NCI-H146 treated with DMSO at 0.1 percent for 48 hours (cell line): ENCODE measurements around the gene CYSLTR2.
"Not testable (repeated sequence)": the region's sequence is repeated elsewhere in the genome, so short reads cannot be mapped to it uniquely, and the experiment has no call there.

Experiments used
- DNase-seq: peaks from one replicate; lab custom pipeline; 2025; ENCODE audit not compliant: unreplicated experiment; lab: John Stamatoyannopoulos, UW

Gene CYSLTR2

DNA sequence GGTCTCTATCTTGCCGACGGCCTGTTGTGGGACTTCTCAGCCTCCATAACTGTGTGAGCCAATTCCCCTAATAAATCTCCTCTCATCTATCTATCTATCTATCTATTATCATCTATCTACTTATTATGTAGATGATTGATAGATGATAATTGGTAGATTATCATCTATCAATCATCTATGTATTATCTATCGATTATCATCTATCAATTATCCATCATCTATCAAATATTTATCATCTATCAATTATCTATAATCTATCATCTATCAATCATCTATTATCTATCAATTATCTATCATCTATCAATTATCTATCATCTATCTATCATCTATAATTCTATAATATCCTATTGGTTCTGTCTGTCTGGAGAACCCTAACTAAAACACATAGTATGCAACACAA lies 33.5 kb downstream of the CYSLTR2 start:
- DNase-seq: no peak

DNA sequence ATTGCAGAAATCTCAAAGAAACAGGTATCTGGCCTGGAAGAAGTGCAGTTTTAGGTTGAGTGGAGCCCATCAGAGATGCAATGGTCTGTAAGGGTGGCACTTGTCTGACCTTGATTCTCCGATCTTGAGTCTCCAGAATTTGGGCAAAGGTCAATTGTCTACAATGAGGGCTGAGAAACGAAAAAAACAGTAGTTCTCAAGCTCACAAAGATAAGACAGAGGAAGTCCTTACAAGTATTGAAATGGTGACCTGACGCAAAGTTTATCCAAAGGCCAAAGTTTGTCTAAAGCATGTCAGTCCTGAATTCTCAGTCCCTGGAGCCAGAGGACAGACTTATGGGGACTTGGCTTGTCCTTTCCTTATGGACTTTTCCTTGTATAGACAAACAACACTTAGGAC lies 40.3 kb downstream of the CYSLTR2 start:
- no peak for DNase-seq

DNA sequence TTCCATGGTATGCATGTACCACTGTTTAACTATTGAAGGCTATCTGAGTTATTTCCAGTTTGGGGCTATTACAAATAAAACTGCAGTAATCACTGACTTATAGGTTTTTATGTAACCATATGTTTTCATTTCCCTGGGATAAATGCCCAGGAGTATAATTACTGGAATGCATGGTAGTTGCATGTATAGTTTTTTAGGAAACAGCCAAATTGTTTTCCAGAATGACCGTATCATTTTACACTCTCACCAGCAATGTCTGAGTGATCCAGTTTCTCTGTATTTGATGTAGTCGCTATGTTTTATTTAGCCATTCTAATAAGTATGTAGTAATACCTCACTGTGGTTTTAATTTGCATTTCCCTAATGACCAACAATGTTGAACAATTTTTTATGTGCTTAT lies 42.0 kb downstream of the CYSLTR2 start:
- no peak for DNase-seq

DNA sequence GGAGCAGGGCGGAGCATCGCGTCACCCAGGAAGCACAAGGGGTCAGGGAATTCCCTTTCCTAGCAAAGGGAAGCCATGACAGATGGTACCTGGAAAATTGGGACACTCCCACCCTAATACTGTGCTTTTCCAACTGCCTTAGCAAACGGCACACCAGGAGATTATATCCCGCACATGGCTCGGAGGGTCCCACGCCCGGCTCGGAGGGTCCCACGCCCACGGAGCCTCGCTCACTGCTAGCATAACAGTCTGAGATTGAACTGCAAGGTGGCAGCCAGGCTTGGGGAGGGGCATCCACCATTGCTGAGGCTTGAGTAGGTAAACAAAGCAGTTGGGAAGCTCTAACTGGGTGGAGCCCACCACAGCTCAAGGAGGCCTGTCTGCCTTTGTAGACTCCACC lies 42.9 kb downstream of the CYSLTR2 start:
- DNase-seq: not testable (repeated sequence)

DNA sequence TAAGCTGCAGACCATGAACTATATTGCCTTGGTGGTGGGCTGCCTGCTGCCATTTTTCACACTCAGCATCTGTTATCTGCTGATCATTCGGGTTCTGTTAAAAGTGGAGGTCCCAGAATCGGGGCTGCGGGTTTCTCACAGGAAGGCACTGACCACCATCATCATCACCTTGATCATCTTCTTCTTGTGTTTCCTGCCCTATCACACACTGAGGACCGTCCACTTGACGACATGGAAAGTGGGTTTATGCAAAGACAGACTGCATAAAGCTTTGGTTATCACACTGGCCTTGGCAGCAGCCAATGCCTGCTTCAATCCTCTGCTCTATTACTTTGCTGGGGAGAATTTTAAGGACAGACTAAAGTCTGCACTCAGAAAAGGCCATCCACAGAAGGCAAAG lies 53.7 kb downstream of the CYSLTR2 start:
- no peak for DNase-seq

DNA sequence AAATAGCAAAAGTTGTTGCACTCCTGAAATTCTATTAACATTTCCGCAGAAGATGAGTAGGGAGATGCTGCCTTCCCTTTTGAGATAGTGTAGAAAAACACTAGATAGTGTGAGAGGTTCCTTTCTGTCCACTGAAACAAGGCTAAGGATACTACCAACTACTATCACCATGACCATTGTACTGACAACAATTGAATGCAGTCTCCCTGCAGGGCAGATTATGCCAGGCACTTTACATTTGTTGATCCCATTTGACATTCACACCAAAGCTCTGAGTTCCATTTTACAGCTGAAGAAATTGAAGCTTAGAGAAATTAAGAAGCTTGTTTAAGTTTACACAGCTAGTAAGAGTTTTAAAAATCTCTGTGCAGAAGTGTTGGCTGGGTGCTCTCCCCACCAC lies 55.0 kb downstream of the CYSLTR2 start:
- DNase-seq: no peak

DNA sequence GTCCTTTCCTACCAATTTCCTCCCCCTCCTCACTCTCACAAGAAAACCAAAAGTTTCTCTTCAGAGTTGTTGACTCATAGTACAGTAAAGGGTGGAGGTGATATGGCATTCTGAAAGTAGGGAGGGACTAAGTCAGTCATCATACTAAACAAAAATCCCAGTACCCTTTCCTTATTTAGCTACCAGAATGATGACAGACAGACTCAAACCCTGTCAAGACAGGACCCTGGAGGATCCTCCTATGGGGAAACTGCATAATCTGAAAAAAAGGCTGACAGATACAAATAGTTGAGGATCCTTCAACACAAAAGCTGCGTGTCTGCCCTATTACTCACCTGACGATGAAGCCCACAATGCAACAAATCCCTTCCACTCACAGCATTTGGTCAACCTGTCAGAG lies 55.5 kb downstream of the CYSLTR2 start:
- no peak for DNase-seq

DNA sequence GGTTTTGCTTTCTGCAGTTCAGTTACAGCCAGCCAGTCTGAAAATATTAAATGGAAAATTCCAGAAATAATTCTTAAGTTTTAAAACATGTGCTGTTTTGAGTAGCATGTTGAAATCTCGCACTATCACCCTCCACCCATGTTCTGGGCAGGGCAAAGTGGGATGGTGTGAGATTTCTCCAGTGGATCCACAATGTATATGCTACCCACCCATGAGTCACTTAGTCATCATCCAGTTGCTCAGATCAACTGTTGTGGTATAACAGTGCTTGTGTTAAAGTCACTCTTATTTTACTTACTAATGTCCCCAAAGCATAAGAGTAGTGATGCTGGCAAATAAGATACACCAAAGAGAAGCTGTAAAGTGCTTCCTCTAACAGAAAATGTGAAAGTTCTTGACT lies 56.4 kb downstream of the CYSLTR2 start:
- no peak for DNase-seq

DNA sequence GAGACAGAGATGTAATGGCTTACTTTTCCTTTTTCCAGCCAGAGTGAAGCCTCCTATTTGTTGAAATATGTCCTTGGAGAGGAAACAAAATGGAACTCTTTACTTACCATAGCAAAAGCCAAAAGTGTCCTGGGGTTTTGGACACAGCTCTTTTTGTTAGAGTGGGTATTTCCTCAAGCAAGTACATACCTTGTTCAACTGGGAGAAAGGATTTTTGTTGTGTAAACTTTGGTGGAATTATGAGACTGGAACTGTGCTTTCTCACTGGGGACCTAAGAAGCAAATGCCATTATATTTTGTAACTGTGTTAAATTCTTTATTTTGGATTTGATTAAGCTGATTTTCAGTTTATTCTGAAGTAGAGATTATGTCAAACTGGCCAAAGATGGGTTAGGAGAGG lies 58.4 kb downstream of the CYSLTR2 start:
- no peak for DNase-seq

DNA sequence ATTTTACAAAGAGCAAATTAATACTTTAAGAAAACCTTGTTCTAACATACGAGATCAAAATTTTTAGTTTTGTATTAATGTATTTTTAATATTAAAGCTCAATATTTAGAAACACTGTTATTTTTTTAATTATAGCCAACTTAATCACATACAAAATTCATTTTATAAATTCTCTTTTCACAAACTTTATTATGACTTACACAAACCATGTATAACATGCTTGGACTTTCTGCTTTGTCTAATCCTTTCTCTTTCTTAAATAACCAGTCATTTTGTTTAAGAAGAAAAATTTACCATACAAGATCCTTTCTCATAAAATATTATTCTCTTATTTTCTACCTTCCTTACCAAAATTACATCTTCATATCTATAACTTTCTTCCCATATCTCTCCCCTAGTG lies 62.2 kb downstream of the CYSLTR2 start:
- no peak for DNase-seq

DNA sequence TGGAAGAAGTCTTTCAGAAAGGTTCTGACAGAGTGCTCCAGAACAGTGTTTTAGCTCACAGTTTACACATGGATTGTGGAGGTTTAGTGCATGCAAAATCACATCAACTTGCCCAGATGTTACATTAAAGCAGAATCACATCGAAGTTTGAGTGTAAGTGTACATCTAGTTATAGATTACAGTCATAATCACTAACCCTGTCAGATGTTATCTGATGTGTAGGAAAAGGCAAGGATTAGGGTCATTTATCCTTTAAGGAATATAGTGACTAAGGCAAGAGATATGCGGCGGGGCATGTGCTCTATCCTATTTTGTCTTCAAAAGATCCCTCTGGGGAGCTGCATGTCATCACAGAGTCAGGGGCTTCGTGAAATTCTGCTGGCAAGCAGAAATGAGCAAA lies 66.9 kb downstream of the CYSLTR2 start:
- DNase-seq: no peak

DNA sequence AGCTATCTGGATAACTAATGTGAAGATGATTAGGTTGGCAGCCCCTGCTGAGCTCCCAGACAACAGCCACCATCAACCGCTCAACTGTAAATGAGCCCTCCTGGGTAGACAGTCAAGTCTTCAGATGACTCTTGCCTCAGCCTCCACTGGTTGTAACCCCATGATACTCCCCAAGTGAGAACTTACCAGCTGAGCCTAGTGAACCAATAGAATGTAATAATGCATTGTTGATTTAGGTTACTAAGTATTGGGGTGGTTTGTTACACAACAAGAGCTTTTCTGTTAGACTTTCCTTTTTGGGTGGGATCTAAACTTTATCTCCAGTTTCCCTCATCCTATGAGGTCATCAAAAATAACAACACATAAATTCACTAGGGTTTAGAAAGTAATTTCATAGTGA lies 69.4 kb downstream of the CYSLTR2 start:
- DNase-seq: no peak

DNA sequence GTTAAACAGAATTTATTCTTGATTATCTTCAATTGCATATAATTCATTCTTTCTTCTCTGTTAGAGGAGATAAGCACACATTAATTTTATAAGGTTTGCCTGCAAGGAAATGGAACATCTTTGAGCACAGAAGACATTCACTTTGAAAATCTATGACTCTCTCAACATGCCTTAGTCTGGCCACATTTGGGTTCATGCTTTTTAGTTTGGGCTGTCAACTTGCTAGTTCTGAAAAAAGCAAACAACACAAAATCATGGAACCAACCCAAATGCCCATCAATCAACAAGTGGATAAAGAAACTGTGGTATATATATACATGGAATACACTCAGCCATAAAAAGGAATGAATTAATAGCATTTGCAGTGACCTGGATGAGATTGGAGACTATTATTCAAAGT lies 71.5 kb downstream of the CYSLTR2 start:
- no peak for DNase-seq

DNA sequence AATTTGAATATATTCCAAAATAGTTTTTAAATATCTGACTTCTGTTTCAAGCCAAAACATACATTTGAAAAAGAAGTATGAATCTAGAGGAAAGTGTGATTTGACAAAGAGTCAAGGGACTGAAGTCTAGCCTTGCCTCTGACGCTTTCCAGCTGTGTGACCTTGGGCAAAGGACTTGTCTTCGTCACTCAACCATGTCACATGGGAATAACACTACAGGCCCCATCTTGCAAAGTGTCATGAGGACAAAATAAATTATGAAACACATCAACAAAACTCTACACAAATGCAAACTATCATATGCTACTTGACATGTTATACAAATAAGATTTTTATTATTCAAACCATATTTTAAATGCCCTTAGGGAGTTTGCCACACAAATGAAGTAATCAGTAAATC lies 73.0 kb downstream of the CYSLTR2 start:
- DNase-seq: no peak

DNA sequence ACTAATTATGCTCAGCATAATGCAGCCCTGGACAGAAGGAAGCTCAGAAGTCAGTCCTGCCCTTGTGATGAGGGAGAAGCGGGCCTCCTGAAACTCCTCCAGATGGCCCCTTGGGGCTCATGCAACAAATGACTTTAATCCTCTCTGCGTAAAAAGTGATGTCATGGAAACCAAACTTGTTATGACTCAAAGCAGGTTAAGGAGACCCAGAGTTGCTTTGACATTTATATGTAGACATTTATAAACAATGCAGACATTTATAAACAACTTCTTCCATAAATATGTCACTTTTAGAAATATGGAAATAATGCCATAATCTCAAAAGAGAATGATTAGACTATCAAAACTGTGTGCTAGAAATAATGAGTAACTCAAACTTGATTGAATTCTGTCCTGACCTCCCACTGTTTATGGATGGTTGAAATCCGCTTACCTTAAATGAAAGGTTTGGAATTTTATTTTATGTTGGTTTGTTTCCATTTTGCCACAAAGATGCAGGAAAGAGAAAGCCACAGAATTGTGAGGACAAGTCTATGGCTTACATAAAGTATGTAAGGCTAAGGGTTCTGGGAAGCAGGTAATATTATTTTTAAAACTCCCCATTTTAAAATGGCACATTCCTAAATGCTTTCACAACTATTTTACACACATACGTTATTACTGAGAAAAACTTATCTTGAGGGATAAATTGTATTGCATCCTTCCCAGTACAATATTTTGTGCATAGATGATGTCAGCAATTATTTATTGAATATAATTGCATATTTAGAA lies 73.7 kb downstream of the CYSLTR2 start:
- no peak for DNase-seq

DNA sequence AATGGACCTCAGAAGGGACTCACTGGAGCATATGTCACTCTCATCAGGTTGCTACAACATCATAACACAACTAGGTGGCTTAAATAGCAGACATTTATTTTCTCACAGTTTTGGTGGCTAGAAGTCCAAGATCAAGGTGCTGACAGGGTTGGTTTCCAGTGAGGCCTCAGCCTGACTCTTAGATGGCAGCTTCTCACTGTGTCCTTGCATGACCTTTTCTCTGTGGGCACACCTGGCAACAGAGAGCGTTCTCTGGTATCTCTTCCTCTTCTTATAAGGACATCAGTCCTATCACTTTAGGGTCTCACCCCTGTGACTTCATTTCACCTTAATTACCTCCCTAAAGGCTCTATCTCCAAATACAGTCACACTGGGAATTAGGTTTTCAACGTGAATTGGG lies 74.5 kb downstream of the CYSLTR2 start:
- no peak for DNase-seq

DNA sequence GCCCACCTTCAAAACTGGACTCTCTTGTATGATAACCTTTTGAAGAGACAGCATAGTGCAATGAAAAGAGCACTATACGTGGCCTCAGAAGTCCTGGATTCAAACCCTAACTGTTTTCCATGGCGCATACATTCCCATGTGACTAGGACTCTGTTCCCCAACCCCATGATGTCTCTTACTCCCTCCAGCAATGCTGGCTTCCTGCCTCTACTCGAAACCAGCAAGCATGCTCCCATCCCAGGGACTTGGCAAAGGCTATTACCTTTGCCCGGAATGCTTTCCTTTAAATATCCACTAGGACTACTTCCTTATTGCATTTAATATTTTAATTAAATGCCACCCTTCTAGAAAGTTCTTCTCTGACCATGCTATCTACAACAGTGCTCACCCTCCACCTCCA lies 75.1 kb downstream of the CYSLTR2 start:
- no peak for DNase-seq

DNA sequence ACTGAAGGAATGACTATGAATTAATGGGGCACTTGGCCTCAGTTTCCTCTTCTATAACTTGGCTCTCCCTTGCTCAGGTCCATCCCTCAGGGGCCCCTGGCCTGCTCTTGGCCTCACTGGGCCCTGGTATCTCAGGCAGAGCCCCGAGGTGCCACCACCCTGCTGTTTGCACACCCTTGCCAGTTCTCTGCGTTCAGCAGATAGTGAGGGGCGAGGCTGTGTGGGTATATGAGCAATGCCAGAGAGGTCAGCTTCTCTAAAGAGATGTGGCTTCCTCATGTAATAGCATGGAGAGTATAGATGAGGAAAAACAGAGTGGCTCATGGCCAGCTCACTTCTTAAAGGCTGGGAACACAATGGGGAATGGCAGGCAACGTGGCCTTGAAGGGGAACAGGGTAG lies 76.1 kb downstream of the CYSLTR2 start:
- DNase-seq: no peak

DNA sequence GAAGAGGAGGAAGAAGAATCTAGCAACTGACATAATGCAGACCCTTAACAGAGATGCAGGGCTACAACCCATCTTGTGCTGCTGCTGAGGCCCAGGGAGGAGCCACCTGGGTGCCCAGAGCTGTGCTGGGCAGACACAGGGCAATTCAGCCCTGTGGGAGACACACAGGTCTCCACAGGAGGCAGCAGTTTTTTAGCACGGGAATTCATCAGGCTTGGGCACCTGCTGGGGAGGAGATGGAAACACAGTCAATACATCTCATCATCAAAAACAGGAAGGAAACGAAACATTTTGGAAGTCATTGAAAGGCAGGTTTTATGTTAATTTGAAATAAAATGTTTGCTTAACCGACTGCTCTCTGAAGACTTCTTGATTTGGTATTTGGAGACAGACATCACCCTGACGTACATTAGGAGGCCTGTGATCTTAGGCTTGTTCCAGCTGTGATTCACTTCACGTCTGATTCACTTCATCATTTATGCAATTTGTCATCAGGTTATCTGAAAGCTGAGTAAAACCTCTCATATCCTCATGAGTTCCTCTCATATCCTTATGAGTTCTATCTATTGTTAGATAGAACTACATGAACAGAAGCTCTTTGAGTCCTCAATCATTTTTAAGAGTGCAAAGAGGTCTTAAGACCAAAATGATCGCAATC lies 77.4 kb downstream of the CYSLTR2 start:
- no peak for DNase-seq

DNA sequence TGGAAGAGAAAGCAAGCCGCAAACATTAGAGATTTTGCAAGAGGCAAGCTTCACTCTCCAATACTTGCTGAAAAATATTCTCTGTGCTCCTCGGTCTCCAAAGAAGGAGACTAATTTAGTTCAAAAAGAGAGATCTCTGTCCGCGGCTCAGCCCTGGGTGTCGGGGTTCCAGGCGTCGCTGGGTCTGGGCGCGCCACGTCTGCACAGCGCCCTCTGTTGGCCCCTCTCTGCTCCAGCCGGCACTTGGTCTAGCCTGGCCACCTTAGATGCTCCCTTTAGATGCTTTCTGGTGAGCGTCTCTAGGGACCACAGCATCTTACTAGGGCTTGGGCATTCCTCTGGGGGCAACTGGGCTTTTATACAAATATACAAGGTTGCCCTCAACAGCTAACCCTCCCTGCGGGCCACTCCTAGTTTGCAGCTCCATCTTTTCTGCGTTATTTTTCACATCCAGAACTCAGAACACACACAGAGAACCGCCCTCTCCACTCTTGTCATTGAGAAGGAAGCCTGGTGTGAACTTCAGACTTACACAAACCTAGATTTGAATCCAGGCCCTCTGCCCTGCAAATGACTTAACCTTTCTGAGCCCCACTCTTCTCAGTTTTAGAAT lies 78.3 kb downstream of the CYSLTR2 start:
- no peak for DNase-seq

DNA sequence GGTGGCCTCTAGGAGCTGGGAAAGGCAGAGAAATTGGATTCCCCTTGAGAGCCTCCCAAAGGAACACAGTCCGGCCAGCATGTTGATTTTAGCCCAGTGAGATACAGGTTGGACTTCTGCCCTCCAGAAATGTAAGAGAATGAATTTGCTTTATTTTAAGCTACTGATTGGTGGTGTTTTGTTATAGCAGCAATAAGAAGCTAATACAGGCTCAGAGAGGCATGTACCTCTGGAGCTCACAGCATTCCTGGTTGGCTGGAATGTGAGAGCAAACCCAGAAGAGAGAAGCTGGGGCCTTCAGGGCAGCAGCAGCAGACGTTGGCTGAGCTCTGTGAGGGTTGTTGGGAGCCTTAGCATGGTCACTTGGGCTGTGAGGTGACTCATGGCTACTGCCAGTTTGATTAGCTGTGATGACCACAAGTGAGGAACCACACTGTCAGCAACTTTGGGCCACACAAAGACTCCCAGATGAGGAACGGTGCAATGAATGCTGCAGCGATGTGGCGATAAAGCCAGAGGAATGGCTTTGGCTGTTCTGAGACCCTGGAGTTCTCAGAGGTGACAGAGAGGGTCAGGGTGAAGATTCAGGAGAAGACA lies 80.1 kb downstream of the CYSLTR2 start:
- DNase-seq: no peak

DNA sequence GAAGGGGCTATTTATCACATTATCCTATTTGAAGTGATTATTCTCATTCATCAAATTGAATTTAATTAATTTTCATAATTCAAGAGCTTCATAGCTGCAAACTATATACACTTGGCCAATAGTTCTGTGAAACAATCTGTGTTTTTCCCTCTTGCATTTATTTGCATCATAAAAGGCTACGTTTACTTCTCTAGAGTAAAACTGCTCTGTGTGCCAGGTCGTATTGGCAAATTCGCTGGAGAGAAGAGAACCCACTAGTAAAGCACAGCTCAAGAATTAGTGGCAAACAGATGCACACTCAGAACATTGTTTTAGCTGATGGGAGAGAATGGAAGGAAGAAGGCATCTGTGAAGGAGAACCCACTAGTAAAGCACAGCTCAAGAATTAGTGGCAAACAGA lies 81.8 kb downstream of the CYSLTR2 start:
- DNase-seq: no peak
